Activated CD4-positive, alpha-beta T cell treated with anti-CD3 and anti-CD28 coated beads for 24 hours (primary cell): ENCODE measurements around the gene KLB.
"Not testable (repeated sequence)": the region's sequence is repeated elsewhere in the genome, so short reads cannot be mapped to it uniquely, and the experiment has no call there.

Experiments
- DNase-seq, 2 donors: peaks; one replicate each; pipeline ENCODE4 v3.0.0-alpha.2; 2020; ENCODE audit warnings: low read depth in 2 of 2

KLB gene

DNA sequence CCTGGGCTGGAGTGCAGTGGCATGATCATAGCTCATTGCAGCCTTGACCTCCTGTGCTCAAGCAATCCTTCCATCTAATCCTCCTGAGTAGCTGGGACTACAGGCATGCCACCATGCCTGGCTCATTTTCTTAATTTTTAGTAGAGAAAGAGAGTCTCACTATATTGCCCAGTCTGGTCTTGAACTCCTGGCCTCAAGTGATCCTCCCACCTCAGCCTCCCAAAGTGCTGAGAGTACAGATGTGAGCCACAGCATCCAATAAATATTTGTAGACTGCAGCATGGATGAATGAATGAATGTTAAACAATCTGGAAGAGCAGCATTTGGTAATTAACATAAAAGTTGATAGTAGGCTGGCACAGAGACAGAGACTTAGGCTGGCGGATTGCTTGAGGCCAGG, 20.0 kb downstream of the KLB start:
- DNase-seq, result no peak

DNA sequence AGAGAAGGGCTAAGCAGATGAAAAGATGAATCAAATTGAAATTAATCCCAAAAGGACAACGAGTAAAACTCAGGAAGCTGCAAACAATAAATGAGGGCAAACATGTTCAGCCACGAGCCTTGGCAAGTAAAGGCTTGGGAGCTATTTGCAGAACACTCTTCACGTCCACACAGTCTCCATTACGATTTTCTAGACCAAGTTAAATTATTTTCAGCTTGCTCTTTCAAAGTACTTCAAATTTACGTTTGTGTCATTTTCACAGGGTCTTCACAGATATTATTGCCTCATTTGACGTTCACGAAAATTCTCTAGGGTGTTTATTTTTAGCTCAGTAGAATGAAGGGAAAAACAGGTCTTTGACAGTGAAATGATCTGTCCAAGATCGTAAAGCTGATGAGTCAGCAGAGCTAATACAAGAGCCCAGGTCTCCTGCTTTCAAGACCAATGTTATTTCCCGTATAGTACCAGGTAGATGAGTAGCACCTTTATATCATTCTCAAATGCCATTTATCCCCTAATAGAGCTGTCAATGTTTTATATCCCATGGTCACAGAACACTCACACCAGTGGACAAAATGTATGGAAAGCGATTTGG, 20.9 kb downstream of the KLB start:
- no peak for DNase-seq

DNA sequence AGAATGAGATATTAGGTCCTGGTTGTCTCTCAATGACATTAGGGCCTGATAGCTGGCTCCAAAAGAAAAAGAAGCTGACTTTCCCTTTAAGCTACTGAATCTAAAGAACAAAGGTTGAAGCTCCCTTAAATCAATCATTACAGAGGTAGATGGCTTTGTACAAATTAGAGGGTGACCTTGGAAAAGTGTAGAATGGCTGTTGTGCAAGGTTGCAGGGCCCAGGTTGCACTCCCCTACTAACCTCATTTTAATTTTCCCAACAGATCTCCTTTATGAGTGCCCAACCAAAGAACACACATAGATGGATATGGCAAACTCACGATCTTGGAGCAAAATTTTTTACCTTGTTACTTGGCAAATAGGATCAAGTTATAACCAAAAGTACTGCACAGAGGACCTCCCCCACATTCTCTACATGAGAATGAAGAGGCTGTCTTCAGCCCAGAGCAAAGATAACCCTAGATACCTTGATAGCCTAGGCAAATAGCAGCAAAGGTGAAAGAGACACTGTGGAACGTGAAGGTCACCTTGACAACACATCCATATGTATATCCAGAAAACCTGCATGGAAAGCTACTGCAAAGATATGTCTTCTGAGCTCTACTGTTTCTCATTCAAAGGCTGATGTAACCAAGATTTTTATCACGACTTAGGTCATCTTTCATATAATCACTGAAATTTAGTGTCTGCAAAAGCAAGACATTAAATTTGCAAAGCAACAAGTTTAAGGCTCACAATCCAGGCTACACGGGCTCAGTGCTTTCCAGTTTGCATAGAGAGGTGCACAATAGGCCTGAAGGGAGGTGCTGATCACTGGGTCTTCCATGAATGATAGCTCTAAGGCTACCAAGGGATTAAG, 23.0 kb downstream of the KLB start:
- no peak for DNase-seq

DNA sequence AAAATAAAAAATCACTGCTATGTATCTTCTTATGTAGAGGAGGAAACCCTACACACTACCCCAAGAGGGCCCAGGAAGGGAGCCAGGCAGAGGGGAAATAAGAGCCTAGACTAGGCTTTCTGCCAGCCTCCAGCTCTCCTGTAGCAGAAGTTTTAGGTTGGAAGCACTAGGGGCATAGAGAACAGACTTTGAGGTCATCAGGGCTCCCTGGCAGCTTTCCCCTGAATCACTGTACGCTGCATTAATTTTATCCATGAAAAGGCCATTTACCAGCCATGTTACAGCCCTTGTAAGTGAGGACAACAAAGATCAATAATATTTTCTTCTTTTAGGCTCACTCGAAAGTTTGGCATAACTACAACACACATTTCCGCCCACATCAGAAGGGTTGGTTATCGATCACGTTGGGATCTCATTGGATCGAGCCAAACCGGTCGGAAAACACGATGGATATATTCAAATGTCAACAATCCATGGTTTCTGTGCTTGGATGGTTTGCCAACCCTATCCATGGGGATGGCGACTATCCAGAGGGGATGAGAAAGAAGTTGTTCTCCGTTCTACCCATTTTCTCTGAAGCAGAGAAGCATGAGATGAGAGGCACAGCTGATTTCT, 27.3 kb downstream of the KLB start:
- DNase-seq, result no peak

DNA sequence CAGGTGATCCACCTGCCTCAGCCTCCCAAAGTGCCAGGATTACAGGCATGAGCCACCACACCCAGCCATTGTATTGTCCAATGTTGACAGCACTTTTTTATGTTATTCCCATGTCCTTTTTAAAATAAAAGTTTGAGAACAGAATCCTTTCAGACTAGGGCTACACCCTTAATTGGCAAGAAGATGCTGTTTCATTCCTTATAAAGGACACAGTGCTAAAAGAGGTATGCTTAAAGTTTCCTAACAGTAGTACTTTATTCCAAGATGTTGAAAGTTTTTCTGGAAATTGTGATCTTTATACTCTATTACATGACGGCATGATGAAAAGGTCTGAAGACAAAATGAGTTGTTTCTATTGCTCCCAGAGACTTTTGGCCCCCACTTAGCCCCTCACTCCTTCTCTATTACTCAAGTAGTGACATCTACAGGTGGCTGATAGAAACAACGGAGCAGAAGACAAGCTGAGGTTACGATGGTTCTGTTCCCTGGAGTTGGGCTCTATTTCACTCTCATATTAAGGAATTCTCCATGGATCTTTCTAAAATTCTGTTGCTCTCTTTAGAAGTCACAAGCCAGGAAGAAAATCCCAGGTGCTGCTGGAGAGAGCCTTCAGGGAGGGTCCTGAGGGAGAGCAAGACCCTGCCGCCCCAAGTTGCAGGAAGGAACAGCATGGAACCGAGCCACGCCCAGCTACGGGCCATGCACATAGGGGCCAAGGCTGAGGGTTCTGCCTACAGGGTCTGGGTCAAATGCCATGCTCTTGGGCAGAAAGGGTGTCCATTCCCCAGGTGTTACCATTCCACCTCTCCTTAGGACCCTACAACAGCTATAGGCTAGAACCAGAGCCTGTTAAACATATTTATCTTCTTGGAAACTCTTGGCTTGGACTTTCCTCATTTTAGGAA, 29.2 kb downstream of the KLB start:
- no peak for DNase-seq

DNA sequence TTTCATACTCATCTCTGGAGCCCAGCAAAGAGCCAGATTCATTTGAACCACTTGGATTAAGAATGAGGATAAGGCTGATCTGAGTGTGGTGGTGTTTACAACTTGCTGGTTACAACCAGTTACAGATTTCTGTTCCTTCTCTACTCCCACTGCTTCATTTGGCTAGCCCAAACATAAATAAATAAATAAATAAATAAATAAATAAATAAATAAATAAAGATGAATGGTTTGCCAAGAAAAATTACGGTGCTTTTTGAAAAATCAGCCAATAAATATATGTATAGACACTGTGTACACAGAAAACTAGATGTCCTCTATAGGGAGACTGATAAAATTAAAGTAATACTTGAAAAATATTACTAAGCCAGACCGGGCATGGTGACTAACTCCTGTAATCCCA, 34.9 kb downstream of the KLB start:
- DNase-seq, result no peak

DNA sequence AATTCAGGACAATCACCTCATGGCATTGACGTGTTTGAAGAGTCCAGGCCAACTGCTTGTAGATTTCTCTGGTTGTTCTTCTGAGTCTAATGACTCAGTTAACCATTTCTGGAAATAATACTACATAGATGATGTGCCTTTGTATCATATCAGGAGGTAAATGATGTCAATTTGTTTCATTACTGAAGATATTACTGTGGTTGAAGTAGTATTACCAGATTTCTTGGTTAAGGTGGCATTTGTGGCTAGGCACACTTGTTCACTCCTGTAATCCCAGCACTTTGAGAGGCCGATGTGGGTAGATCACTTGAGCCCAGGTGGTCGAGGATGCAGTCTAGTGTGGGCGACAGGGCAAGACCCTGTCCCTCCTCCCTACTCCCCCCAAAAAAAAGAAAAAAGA, 36.3 kb downstream of the KLB start:
- no peak for DNase-seq

DNA sequence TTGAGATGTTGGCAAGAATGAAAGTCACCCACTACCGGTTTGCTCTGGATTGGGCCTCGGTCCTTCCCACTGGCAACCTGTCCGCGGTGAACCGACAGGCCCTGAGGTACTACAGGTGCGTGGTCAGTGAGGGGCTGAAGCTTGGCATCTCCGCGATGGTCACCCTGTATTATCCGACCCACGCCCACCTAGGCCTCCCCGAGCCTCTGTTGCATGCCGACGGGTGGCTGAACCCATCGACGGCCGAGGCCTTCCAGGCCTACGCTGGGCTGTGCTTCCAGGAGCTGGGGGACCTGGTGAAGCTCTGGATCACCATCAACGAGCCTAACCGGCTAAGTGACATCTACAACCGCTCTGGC, 39.7 kb downstream of the KLB start:
- no peak for DNase-seq

DNA sequence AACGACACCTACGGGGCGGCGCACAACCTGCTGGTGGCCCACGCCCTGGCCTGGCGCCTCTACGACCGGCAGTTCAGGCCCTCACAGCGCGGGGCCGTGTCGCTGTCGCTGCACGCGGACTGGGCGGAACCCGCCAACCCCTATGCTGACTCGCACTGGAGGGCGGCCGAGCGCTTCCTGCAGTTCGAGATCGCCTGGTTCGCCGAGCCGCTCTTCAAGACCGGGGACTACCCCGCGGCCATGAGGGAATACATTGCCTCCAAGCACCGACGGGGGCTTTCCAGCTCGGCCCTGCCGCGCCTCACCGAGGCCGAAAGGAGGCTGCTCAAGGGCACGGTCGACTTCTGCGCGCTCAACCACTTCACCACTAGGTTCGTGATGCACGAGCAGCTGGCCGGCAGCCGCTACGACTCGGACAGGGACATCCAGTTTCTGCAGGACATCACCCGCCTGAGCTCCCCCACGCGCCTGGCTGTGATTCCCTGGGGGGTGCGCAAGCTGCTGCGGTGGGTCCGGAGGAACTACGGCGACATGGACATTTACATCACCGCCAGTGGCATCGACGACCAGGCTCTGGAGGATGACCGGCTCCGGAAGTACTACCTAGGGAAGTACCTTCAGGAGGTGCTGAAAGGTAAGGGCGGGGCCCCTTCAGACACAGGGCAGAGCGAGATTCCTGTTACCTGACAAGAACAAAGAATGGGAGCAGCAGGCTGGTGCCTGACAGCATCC, 40.3 kb downstream of the KLB start:
- peak; percentile 16 to 25 for DNase-seq

DNA sequence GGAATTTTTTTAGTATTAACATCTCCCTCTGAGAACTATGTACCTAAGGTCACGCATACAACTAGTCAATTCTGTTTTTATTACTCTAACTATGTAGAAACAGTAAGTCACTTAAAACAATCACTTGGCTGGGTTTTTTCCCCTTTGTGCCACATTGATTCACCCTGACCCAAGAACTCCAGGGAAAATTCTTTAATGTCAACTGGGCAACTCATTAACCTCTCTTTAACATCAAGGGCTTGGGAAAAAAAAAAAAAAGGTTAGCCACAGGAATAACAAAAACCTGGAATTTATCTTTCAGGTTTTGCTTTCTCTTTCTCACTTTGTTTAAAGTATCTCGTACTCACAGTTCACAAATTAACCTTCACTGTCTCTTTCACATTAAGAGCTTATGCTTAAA, 43.9 kb downstream of the KLB start:
- DNase-seq, result no peak

DNA sequence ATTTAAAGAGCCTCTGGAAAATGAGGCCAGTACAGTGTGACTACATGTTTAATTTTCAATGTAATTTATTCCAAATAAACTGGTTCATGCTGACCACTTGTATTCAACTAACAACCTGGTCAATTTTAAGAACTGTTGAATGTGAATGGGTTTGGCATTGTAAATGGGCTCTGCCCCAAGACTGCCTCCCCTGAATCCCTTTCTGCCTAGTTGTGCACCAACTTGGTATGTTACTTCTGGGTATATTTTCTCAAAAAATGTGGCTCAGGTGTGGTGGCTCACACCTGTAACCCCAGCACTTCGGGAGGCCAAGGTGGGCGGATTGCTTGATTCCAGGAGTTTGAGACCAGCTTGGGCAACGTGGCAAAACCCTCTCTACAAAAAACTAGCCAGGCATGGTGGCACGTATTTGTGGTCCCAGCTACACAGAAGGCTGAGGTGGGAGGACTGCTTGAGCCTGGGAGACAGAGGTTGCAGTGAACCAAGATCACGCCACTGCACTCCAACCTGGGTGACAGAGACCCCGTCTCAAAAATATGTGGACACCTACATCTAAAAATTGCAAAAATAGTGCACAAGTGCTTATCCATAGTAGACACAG, 44.8 kb downstream of the KLB start:
- DNase-seq, result no peak

DNA sequence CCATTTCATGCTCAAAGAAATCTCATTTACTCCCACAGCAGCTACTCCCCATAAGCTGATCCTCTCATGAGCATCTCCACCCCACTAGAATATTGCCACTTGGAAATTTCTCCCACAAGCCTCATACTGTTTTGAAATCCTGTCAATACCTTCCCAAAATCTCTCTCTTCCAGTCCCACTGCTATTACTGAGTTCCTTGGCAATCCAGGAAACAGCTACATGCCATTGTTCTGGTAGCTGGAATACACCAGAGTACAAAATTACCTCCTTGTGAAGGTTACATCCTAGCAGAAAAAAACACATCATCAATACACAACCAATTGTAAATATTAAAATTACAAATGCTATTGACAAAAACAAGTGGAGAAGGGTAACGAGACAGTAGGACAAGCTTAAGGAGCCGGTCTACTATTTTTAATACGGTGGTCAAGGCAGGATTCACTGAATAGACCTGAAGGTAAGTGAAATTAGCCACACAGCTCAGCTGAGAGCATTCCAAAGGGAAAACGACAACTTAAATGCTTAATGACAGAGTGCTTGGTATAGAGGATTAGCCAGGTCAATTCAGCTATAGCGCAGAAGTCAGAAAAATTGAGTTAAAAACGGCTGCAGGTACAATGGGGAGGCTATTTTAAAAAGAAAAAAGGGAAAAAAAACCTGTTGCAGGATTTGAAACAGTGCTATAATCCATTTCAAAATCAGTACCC, 45.6 kb downstream of the KLB start:
- DNase-seq, result no peak

DNA sequence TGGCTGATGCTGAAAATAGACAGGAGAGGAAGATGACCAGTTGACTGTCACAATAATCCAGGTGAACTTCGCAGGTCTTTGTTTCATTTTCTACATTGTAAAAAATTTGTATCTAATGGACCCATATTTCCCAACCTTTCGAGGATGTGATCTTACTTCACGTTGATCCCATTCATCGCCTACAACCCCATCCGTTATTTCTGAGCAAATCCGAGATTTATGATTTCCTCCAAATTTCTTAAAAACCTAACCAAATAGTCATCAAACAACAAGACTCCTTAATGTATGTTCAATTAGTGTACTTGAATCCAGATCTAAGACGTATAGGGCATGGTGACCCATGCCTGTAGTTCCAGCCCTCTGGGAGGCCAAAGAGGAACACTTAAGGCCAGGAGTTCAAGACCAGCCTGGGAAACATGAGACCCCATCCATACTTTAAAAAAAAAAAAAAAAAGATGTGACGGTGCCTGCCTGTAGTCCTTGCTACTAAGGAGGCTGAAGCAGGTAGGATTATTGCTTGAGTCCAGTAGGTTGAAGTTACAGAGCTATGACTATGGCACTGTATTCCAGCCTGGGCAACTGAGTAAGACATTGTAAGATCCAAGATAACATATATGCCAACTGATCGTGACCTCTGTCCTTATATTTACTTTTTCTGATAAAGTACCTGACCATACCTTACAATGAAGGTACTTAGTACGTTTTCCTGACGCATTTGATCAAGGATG, 46.3 kb downstream of the KLB start:
- DNase-seq, result no peak

DNA sequence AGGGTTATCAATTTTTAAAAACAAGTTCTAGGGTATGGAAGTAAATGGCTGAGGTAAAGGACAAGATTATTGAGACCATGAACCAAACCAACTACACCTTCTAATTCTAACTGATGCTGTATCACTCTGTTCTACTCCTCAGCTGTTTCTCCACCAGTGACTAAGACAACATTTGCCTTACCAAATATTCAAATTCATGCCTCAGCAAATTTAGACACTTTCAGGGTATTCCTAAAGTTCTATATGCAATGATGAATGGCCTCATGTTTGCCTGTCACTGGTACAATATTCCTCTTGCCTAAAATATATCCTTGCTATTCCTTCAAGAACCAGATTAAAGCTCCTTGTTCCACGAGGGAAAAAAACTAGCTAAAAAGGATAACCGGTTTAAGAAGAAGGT, 47.0 kb downstream of the KLB start:
- no peak for DNase-seq

DNA sequence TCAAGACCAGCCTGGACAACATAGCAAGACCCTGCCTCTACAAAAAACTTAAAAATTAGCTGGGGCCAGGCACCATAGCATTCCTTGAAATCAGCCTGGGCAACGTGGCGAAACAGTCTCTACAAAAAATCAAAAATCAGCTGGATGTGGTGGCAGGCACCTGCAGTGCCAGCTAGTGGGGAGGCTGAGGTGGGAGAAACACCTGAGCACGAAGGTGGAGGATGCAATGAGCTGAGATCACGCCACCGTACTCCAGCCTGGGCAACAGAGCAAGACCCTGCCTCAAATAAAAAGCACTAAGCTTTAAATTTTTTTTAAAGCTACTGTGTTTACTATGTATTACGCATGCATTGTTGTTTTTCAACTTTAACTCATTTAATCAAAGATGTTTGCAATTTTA, 48.8 kb downstream of the KLB start:
- no peak for DNase-seq

DNA sequence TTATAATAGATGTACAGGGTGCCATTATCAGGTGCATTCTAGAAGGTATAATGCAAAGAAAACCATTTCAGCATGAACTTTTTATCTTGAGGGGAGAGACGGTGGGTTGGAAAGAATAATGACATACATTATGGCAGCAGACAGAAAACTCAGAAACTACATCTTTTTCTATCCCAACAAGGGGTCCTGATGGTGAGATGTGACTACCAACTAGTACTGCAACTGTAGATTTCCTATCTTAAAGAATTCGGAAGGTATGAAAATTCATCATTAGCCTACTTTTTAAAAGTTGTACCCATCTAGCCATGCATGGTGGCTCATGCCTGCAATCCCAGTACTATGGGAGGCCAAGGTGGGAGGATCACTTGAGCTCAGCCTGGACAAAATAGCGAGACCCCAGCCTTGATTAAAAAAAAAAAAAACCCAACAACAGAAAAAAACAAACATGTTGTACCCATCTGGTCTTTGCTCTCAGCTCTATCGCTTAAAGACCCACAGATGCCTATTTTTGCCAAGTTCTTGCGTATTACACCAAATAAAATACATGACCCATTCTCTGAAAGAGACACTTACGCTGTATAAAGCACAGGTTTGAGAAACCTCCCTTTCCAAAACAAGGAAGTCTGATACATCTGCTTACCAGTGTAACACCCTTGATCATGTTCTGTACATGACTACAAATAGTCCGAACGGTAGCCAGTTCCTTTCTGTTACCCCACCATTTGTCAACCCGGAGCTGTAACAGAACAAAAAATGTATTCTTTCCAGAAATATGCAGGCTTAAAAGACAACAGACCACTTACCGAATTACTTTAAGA, 50.4 kb downstream of the KLB start:
- DNase-seq, result no peak

DNA sequence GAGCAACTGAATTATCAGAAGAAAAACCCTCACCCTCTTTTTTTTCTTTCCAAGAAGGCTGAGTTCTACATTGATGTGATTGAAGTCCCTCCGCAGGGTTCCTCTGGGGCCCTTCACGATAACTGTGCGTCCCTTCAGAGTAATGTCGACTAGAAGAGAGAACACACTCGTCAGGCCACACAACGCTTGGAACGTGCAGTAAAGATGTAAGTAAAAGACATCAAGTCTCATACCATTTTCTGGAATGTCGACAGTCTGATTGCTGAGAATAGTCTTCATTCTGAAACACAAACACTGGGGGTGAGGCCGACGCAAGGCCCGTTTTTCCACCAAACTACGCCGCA, 51.4 kb downstream of the KLB start:
- DNase-seq, result not testable (repeated sequence)

DNA sequence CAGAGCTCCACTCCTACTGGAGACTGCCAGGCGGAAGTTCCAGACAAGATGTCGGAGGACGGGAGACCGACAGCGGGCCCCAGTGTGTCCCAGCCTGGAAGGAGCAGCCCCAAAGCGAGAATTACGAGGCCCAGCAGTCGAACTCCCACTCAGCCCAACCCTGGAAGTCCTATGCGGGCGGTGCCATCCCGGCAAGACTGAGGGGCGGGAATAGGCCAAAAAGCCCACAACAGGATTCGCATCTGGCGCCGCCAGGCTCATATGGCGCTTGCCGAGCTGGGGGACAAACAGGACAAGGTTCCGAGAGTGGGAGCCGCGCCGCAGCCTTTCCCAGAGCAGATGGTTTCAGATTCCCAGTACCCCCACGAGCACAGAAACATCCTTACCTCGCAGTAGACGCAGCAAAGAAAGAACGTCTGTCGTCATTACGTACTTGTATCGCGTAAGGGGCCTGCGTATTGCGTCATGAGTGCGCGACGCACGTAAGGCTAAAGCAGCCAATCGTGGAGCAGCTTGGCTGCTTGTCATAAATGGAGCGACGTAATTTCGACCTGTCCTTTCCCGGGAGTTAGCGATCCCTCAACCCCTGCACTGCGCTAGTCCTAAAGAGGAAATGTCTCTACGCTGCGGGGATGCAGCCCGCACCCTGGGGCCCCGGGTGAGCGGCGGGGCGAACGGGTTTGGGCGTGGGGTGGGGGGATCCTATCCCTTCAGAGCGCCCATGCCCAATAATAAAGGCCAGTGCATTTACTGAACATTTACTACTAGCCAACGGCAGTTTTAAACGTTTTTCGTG, 52.0 kb downstream of the KLB start, which contains the start of the genes LIAS and RPL9:
Gene LIAS, plus strand, starts transcription at position 552 of the 796 bp plus-strand sequence. Its CDS starts 62 bp downstream, at position 614.
Gene RPL9, minus strand, starts transcription at position 418 of the 796 bp plus-strand sequence. CDS start 483 bp downstream, outside the sequence.
- DNase-seq, result peak; percentile 83 to 90
